Tibial nerve (tissue), 4 donors: ENCODE data around the gene ZNF382. TPM values are rescaled to one million over a fixed set of nuclear protein-coding genes. Genes with fewer than 3 reads are reported as not detected.

Source experiments
- DNase-seq, 2 donors: peaks; one replicate each; pipeline ENCODE4 v3.0.0-alpha.2; 2019; ENCODE audit warnings: low spot score in 2 of 2
- H3K27ac ChIP-seq, 4 donors: fragments of 200-600 bp; sonication (generic) in 3 of 4; one replicate each; pipeline ENCODE4 v1.5.1; 2017 to 2019; ENCODE audit warnings: mild to moderate bottlenecking in 1 of 4
- H3K27me3 ChIP-seq, 2 donors: fragments of 200-600 bp; sonication (generic) in 1 of 2; one replicate each; pipeline versions ENCODE4 v1.5.1 to v1.6.0; 2017 to 2019
- H3K36me3 ChIP-seq, 3 donors: fragments of 200-600 bp; sonication (generic); one replicate each; pipeline ENCODE4 v1.5.1; 2018 to 2019
- H3K4me1 ChIP-seq, 4 donors: fragments of 200-600 bp; sonication (generic) in 3 of 4; one replicate each; pipeline ENCODE4 v1.5.1; 2017 to 2019
- H3K4me3 ChIP-seq, 4 donors: fragments of 200-600 bp; sonication (generic) in 3 of 4; one replicate each; pipeline ENCODE4 v1.5.1; 2017 to 2019; ENCODE audit warnings: mild to moderate bottlenecking in 1 of 4, moderate library complexity in 1 of 4
- H3K9me3 ChIP-seq, 4 donors: fragments of 200-600 bp; sonication (generic) in 3 of 4; one replicate each; pipeline ENCODE4 v1.5.1; 2017 to 2019
- EP300 ChIP-seq, 2 donors: sonication (generic); formaldehyde crosslinking; IDR thresholded peaks; one replicate each; pipeline ENCODE4 v1.6.1; 2017; ENCODE audit warnings: antibody characterized with exemption in 2 of 2, mild to moderate bottlenecking in 1 of 2
- POLR2A ChIP-seq, 2 donors: fragments of 450-650 bp; IDR thresholded peaks; one replicate each; pipeline ENCODE4 v1.6.1; 2017; ENCODE audit warnings: antibody characterized with exemption in 2 of 2, mild to moderate bottlenecking in 2 of 2, moderate library complexity in 2 of 2
- WGBS, 2 donors: methylation state at CpG; one replicate each; pipeline ENCODE4 v1.1.5; 2018; 5-methylcytosine and 5-hydroxymethylcytosine counted together
- total RNA-seq, 4 donors: library from RNA; depleted of rRNA; stranded (reverse); fragments of >200 nt; gene quantifications; one replicate each; pipeline ENCODE4 v1.1.0, GENCODE V29; 2016
- TF ChIP-seq, protein P1 (sequence below), 5 experiments: fragments of 200-600 bp in 3 of 5; fragments of 450-650 bp in 2 of 5; sonication (generic) in 3 of 5; IDR thresholded peaks; one replicate each; pipeline ENCODE4 v1.5.1; 2016 to 2019; ENCODE audit warnings: antibody characterized with exemption in 5 of 5, mild to moderate bottlenecking in 3 of 5, moderate library complexity in 2 of 5

Gene ZNF382
- total RNA-seq, 4 donors from 2014 or later = 6.9 to 10.1 (median 9.4) TPM

- peaks cover 0 to 98% (median 21%) of the 10 kb centered on the region in 4 donors for H3K9me3 ChIP-seq
- no peaks in the 10 kb centered on the region for H3K27me3 ChIP-seq
- H3K36me3 ChIP-seq = peaks cover 0 to 94% (median 11%) of the 10 kb centered on the region in 3 donors
- no peak overlapping the region for H3K4me3 ChIP-seq
- no peak for DNase-seq
- no peaks in the 10 kb centered on the region for H3K4me1 ChIP-seq
- TF ChIP-seq POLR2A (IDR thresholded peaks at IDR 0.05) = no peak
- no peak for TF ChIP-seq EP300 (IDR thresholded peaks at IDR 0.05)
- TF ChIP-seq, protein P1, sequence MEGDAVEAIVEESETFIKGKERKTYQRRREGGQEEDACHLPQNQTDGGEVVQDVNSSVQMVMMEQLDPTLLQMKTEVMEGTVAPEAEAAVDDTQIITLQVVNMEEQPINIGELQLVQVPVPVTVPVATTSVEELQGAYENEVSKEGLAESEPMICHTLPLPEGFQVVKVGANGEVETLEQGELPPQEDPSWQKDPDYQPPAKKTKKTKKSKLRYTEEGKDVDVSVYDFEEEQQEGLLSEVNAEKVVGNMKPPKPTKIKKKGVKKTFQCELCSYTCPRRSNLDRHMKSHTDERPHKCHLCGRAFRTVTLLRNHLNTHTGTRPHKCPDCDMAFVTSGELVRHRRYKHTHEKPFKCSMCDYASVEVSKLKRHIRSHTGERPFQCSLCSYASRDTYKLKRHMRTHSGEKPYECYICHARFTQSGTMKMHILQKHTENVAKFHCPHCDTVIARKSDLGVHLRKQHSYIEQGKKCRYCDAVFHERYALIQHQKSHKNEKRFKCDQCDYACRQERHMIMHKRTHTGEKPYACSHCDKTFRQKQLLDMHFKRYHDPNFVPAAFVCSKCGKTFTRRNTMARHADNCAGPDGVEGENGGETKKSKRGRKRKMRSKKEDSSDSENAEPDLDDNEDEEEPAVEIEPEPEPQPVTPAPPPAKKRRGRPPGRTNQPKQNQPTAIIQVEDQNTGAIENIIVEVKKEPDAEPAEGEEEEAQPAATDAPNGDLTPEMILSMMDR (IDR thresholded peaks at IDR 0.05) = no peak
- 97 to 98% methylated on average over 2 of the region's 2 CpGs for WGBS, 2 donors
- H3K27ac ChIP-seq = no peak overlapping the region
Observed at GRCh38 chr19:36674201-36674600, 69.1 kb downstream of the ZNF382 start.

DNA sequence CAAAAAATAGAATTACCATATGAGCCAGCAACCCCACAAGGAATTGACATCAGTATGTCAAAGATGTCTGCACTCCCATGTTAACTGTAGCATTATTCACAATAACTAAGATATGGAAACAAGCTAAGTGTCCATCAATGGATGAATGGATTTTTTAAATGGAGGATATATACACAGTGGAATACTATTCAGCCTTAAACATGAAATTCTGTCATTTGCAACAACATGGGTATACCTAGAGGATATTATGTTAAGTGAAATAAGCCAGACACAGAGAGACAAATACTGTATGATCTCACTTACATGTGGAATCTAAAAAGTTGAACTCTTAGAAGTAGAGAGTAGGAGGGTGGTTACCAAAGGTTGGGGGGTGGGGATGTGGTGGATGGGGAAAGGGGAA is 74.3 kb downstream of the ZNF382 start:
- H3K9me3 ChIP-seq = peaks cover 0 to 88% (median 18%) of the 10 kb centered on the region in 4 donors
- no peak for TF ChIP-seq EP300 (IDR thresholded peaks at IDR 0.05)
- TF ChIP-seq, protein P1 (IDR thresholded peaks at IDR 0.05) = no peak
- TF ChIP-seq POLR2A (IDR thresholded peaks at IDR 0.05) = no peak
- peaks cover 0 to 94% (median 15%) of the 10 kb centered on the region in 3 donors for H3K36me3 ChIP-seq
- H3K4me3 ChIP-seq = no peak overlapping the region
- H3K27me3 ChIP-seq = no peaks in the 10 kb centered on the region
- no peak for DNase-seq
- H3K4me1 ChIP-seq = no peaks in the 10 kb centered on the region
- H3K27ac ChIP-seq = no peak overlapping the region

Other genes starting within 250 kb of the ZNF382 start
- gene ZFP14, start 226.1 kb upstream of the ZNF382 start, total RNA-seq = 10 to 100 TPM in 2 of 4 donors, 1 to 10 TPM in 2; 5.7 to 15.3 (median 9.3) TPM
- 1 to 10 TPM; 4.1 to 9.4 (median 5.6) TPM for gene ZFP82, start 186.7 kb upstream of the ZNF382 start, total RNA-seq
- 10 to 100 TPM; 12.1 to 20.1 (median 14.9) TPM for gene ZNF566, start 115.8 kb upstream of the ZNF382 start, total RNA-seq
- gene ZNF260, start 77.0 kb upstream of the ZNF382 start, total RNA-seq = 10 to 100 TPM; 10.5 to 41.1 (median 15.1) TPM
- 10 to 100 TPM; 11.0 to 15.9 (median 13.1) TPM for gene ZNF529, start 32.0 kb upstream of the ZNF382 start, total RNA-seq
- gene ZNF461, start 61.5 kb downstream of the ZNF382 start, total RNA-seq = 10 to 100 TPM in 1 of 4 donors, 1 to 10 TPM in 3; 5.0 to 17.4 (median 6.6) TPM
- gene ZNF567, start 82.3 kb downstream of the ZNF382 start, total RNA-seq = 10 to 100 TPM in 1 of 4 donors, 1 to 10 TPM in 3; 6.7 to 12.7 (median 8.7) TPM
- 1 to 10 TPM; 2.4 to 3.3 (median 3.1) TPM for gene ZNF850, start 167.5 kb downstream of the ZNF382 start, total RNA-seq
- gene ZNF790, start 233.1 kb downstream of the ZNF382 start, total RNA-seq = 10 to 100 TPM in 1 of 4 donors, 1 to 10 TPM in 3; 4.5 to 12.6 (median 7.9) TPM
- gene ZNF345, start 245.6 kb downstream of the ZNF382 start, total RNA-seq = 10 to 100 TPM in 1 of 4 donors, 1 to 10 TPM in 3; 6.1 to 11.8 (median 7.3) TPM